Activated CD4-positive, alpha-beta T cell treated with anti-CD3 and anti-CD28 coated beads for 24 hours (primary cell): ENCODE results near the gene GNAQ.
"Not testable (repeated sequence)": the region's sequence is repeated elsewhere in the genome, so short reads cannot be mapped to it uniquely, and the experiment has no call there.

ENCODE experiments used
- DNase-seq, 2 donors: peaks; one replicate each; pipeline ENCODE4 v3.0.0-alpha.2; 2020; ENCODE audit warnings: low read depth in 2 of 2

Gene GNAQ

DNA sequence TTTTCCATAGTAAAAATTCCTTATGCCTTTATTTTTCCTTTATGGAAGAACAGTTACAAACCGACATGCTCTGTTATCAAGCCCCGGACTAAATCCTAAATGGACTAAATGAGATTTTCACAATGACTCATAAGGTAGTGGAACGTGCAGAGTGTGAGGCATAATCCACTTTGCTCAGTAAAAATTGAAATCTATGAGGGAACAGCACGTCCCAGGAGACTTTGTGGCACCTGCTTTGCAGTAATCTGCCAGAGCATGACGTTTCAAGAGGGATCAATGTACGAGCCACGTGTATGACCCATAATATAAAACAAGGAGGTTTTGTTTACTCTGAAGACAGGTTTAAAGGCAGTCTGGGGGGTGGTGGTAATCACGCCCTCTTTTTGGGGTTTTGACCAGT lies 299.7 kb downstream of the GNAQ start:
- no peak for DNase-seq

GRCh38 chr9:77731008-77731698 lies 300.5 kb downstream of the GNAQ start:
- no peak for DNase-seq

GRCh38 chr9:77729177-77729576 lies 302.4 kb downstream of the GNAQ start:
- DNase-seq = no peak

GRCh38 chr9:77726814-77727213 lies 304.8 kb downstream of the GNAQ start:
- DNase-seq = no peak

- no peak for DNase-seq
Observed at GRCh38 chr9:77726289-77726688, 305.3 kb downstream of the GNAQ start.

- no peak for DNase-seq
Observed at GRCh38 chr9:77725820-77726219, 305.8 kb downstream of the GNAQ start.

DNA sequence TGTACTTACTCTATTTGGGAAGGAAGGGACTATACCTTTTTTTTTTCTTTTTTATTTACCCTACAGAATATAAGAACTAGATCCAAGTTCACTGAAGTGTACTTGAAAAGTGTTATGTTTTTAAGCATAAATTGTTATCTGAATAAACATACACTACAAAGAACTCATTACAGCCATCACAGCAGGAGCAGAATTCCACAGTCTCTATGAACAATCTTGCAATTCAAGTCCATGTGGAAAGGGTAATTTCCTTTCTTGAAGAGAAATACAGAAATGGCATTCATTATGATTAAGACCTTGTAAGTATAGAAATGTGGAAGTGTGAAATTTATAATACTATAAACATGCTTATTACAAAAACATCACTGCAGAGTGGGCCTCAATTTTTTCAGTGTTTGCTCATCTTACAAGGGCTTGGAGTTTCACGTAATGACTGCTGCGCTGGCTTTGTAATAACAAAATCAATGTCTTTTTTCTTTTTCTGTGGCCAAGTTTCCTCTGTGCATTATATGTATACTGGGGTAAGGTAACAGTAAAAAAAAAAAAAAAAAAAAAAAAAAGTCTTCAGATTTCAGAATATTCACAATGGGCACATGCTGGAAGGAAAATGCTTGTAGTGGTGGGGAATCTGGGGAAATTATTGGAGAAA lies 306.4 kb downstream of the GNAQ start:
- no peak for DNase-seq

GRCh38 chr9:77721156-77721555 lies 310.5 kb downstream of the GNAQ start:
- not testable (repeated sequence) for DNase-seq

DNA sequence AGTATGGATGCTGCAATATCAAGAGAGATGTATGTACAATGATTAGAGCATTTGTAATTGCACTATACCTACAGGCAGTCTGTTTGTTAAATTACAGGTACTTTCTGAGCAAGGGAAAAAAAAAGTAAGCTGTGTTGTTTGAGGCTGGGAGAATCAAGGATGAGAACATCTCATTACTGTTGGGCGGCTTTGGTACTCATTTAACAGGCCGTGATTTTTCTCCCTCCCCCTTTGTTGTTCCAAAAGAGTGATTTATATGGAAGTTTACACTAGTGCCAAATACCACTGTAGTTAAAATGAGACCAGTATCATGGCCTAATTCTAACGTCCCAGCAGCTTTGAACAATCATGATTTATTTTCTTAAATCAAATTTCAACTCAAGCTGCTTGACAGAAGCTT lies 312.3 kb downstream of the GNAQ start:
- no peak for DNase-seq

DNA sequence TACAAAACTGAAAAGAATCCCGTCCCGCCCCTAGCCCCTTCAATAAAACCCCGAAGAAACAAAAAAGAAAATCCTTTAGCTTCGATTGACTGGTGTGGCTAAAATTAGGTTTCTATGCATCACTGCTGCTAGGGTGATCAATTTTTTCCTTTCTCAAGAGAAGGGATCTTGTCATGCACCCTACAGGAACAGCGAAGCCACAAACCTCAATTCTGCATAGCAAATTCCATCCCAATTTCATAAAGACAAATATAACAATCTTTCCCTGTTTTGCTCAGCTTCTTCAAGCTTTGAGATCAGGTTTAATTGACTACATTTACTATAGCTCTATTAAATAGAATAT lies 313.3 kb downstream of the GNAQ start:
- DNase-seq = not testable (repeated sequence)

- not testable (repeated sequence) for DNase-seq
Observed at GRCh38 chr9:77717608-77718297, 313.9 kb downstream of the GNAQ start.

DNA sequence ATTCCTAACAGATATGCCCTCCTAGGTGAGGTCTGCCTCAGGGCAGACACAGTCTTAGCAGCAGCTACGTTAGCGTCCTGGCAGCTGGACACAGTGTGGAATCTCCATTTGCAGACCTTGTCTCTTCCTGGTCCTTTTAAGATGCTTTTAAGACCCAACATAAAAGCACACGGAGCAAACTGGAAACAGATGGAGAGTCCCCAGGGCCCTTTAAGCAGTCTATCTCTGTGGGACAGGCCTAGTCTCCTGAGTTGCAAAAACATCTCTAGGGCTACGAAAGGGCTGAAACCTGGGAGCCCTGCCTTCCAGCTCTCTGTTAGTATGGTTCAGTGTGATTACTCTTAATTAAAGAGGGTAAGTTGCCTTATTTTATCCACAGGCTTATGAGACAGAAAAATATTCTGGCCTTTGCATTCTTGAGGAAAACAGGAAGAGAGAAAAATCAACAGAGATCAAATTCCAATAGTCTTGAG lies 317.5 kb downstream of the GNAQ start:
- no peak for DNase-seq

- DNase-seq = no peak
Observed at GRCh38 chr9:77712533-77713130, 319.0 kb downstream of the GNAQ start.

DNA sequence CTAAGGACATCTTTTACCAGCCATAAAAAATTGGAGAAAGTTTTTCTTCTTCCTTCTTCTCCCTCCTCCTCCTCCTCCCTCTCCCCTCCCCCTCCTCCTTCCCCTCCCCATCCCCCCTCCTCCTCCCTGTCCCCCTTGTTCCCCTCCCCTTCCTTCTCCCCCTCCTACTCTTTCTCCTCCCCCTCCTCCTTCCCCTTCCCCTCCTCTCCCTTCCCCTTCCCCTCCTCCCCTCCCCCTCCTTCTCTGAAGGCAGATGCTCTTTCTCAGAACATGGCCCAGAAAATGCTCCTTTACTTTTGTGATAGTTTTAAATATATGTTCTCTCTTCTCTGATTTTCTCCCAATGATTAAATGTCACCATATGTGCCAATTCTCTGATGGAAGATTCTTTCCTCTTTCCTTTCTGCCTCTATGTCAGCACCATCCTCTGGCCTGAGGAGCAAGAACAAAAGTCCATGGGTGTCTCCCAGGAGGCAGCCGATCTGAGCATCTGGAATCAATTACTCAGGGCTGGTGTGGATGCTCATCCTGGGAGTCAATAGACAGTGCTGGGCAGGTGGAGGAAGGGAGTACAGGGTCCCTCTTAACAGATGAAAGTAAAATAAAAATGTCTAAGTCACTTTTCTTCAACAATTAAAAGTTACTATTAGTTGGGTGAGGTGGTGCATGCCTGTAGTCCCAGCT lies 320.5 kb downstream of the GNAQ start:
- no peak for DNase-seq

GRCh38 chr9:77710316-77710715 lies 321.3 kb downstream of the GNAQ start:
- no peak for DNase-seq

GRCh38 chr9:77708064-77708815 lies 323.4 kb downstream of the GNAQ start:
- DNase-seq = no peak

DNA sequence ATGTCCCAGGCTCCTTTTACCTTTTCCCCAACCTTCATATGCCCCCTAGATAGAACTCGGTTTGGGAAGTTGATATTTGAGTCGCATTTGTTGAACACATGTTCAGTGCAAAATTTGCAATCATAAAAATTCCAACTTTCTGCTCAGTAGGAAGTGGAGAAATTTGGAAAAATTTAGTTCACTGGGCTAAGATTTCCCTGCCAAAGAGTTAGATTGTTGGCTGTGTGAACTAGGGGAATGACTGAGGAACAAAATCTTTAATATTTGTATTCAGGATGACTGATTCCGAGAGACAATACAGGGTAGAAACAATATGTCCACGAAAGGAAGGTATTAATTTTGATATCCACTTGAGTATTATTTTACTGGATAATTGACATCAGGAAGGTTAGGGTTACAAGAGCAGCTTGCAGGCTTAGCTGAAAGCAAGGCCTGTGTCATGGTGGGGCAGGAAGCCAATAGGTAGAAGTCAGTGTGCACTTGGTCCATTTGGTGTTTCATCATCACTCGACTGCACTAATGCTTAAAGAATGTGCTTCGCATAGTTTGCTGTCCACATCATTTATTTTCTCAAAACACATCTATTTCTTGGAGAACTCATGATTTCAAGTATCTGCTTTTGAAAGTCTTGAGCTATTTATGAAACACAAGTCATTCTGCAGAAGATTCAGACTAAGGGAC lies 324.1 kb downstream of the GNAQ start:
- DNase-seq = no peak

DNA sequence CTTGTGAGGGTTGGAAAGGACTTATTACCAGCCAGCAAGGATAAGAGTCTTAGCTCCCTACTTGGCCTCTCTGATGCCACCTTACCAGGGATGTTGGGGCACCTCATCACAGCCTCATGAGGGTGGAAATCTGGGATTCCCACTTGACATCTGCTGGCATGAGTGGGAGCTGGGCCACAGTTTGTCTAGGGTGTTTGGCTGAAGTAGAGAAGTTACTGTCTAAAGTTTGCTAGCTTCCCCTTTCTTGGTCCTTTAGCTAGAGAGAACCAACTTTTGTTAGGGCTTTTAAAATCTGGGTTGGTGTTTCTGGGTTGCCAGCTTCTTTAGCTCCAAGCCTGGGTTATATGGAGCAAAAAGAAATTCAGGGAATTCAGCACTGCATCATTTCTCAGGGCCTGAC lies 326.0 kb downstream of the GNAQ start:
- no peak for DNase-seq

GRCh38 chr9:77702521-77703390 lies 328.9 kb downstream of the GNAQ start:
- DNase-seq = not testable (repeated sequence)
